HepG2 (cell line): Measurements from ENCODE around the gene VAV2. TPM values are rescaled to one million over a fixed set of nuclear protein-coding genes. Genes with fewer than 3 reads are reported as not detected.
A peak's percentile ranks its signal among the peaks of the same experiment; 100 is the strongest.

Source experiments
- AGO2 ChIP-seq: fragments of 200-400 bp; formaldehyde crosslinking; optimal IDR thresholded peaks from 2 replicates; pipeline ENCODE3; 2017; ENCODE audit warnings: mild to moderate bottlenecking, low read depth, low read length, moderate library complexity
- MEIS1 ChIP-seq: sonication (generic); formaldehyde crosslinking; IDR thresholded peaks from 2 replicates; pipeline ENCODE4 v1.9.0; 2021; ENCODE audit warnings: mild to moderate bottlenecking, missing genetic modification reagents, moderate library complexity, borderline replicate concordance
- SNRNP70 ChIP-seq: fragments of 200-400 bp; formaldehyde crosslinking; IDR thresholded peaks from 2 replicates; pipeline ENCODE4 v1.6.1; 2017; ENCODE audit warnings: mild to moderate bottlenecking, low read depth, low read length, moderate library complexity
- TOPORS ChIP-seq: sonication (generic); formaldehyde crosslinking; IDR thresholded peaks from 2 replicates; pipeline ENCODE4 v1.8.0; 2023; ENCODE audit warnings: mild to moderate bottlenecking, missing genetic modification reagents
- TSC22D2 ChIP-seq: sonication (generic); formaldehyde crosslinking; IDR thresholded peaks from 2 replicates; pipeline ENCODE4 v1.5.1; 2020; ENCODE audit warnings: missing genetic modification reagents, mild to moderate bottlenecking, borderline replicate concordance
- ZMYM3 ChIP-seq: sonication (generic); formaldehyde crosslinking; IDR thresholded peaks from 2 replicates; pipeline ENCODE4 v1.5.1; 2020; ENCODE audit warnings: mild to moderate bottlenecking, missing genetic modification reagents
- polyA plus RNA-seq, 8 experiments: library from polyadenylated mRNA; depleted of rRNA in 3 of 8; stranded (reverse) in 7 of 8; unstranded in 1 of 8; fragments of >200 nt; fragmentation: Illumina TruSeq in 4 of 8; extraction: Trizol in 4 of 8; gene quantifications; 2 replicates each; pipeline versions ENCODE4 v1.2.1 to v1.2.3, GENCODE V29; 2011 to 2016; ENCODE audit warnings: low read depth in 4 of 8, missing spikeins in 1 of 8, mixed read lengths in 1 of 8; ENCODE audit not compliant: insufficient read depth in 1 of 8
- total RNA-seq, 5 experiments: library from RNA; depleted of rRNA; stranded (reverse); fragments of >200 nt; fragmentation: Illumina TruSeq; extraction: Trizol; gene quantifications; 2 replicates each; pipeline ENCODE4 v1.2.3, GENCODE V29; 2016; ENCODE audit warnings: low read depth in 1 of 5
- TF ChIP-seq, protein P1 (sequence below): sonication (generic); formaldehyde crosslinking; IDR thresholded peaks from 2 replicates; pipeline ENCODE4 v1.8.1; 2023; ENCODE audit warnings: mild to moderate bottlenecking, missing genetic modification reagents, borderline replicate concordance
- TF ChIP-seq, protein P2 (sequence below): sonication (generic); formaldehyde crosslinking; IDR thresholded peaks from 2 replicates; pipeline ENCODE4 v1.5.1; 2020; ENCODE audit warnings: mild to moderate bottlenecking, missing genetic modification reagents, moderate library complexity

The VAV2 gene
- total and polyA plus RNA-seq, 2 of the 13 experiments (the other 11 are each of a cell fraction or from before 2014, with no cell fraction given), result 22.5 to 22.9 TPM

DNA sequence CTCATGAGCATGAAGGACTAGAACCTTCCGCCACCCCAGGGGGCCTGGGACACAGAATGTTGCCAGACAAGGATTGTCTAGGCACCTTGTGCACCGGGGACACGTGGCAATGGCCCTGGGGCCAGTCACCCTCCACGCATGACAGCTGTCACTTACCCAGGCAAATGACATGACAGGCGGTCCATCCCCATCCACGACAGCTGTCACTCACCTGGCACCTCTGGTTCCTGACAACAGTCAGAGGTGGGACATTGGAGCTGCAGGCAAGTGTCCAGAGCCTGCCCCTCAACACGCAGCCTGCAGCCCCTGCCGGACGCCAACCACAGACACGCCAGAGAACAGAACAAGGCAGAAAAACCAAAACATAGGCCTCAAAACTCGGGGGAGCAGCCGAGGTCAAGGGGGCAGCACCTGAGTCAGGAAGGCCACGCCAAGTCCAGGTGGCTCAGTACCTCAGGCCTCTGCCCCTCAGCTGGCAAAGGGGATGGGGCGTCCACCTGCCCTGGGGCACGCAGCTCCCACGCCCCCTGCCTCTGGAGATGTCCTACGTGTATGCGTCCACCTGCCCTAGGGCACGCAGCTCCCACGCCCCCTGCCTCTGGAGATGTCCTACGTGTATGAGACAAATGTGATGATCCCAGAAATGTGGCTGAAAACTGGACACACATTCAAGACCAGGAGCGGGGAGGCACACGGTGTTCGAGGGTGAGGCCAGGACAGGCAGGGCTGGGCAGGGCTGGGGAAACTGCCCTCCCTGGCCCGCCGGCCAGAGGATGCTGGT, 14.5 kb downstream of the VAV2 start (continued):
- no peak for TF ChIP-seq ZMYM3 (CRISPR knock-in tag)
- TF ChIP-seq MEIS1 (CRISPR knock-in tag), result peak; percentile 18; the same call in 1 of the 2 replicates
- TF ChIP-seq AGO2, result peak; percentile 53
- TF ChIP-seq SNRNP70, result no peak
- TF ChIP-seq, protein P1, sequence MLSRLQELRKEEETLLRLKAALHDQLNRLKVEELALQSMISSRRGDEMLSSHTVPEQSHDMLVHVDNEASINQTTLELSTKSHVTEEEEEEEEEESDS (CRISPR knock-in tag), result no peak
- TF ChIP-seq TSC22D2, result no peak
- no peak for TF ChIP-seq TOPORS
- TF ChIP-seq, protein P2, sequence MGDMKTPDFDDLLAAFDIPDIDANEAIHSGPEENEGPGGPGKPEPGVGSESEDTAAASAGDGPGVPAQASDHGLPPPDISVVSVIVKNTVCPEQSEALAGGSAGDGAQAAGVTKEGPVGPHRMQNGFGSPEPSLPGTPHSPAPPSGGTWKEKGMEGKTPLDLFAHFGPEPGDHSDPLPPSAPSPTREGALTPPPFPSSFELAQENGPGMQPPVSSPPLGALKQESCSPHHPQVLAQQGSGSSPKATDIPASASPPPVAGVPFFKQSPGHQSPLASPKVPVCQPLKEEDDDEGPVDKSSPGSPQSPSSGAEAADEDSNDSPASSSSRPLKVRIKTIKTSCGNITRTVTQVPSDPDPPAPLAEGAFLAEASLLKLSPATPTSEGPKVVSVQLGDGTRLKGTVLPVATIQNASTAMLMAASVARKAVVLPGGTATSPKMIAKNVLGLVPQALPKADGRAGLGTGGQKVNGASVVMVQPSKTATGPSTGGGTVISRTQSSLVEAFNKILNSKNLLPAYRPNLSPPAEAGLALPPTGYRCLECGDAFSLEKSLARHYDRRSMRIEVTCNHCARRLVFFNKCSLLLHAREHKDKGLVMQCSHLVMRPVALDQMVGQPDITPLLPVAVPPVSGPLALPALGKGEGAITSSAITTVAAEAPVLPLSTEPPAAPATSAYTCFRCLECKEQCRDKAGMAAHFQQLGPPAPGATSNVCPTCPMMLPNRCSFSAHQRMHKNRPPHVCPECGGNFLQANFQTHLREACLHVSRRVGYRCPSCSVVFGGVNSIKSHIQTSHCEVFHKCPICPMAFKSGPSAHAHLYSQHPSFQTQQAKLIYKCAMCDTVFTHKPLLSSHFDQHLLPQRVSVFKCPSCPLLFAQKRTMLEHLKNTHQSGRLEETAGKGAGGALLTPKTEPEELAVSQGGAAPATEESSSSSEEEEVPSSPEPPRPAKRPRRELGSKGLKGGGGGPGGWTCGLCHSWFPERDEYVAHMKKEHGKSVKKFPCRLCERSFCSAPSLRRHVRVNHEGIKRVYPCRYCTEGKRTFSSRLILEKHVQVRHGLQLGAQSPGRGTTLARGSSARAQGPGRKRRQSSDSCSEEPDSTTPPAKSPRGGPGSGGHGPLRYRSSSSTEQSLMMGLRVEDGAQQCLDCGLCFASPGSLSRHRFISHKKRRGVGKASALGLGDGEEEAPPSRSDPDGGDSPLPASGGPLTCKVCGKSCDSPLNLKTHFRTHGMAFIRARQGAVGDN (CRISPR knock-in tag), result peak; percentile 31; the same call in 1 of the 2 replicates
